GM19467 (cell line): ENCODE data around the gene HAUS8.

ENCODE experiments used
- ATAC-seq: cut with Tn5 transposase; IDR thresholded peaks from one replicate; pipeline ENCODE4 v1.9.1; 2021; ENCODE audit warnings: mild to moderate bottlenecking, moderate library complexity; ENCODE audit not compliant: unreplicated experiment

HAUS8 gene

DNA sequence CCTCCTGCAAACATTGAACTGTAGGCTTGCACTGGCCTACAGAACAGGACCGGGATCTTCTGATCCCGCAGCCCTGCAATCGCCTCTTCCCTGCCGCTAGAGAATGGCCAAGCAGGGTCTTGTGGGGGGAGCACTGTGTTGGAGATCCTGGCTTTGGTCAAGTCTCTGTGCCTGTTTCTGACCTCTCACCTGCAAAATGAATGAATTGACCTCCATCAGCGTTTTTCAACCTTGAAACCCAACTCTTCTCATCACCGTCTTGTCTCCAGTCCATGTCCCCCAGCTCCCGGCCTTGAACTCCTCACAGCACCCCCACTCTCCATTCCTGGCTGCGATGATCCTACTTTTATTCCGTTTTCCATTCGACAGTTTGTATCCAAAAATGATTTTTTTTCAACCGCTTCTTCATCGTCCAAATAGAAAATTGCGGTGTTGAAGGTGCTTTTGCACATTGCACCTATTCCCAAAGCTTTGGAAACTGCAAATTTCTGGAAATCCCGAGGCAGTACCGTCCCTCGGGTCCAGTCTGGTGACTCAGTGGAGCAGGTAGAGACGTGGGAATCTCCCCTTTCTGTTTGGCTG is 2.3 kb upstream of the HAUS8 start:
- ATAC-seq, result no peak

DNA sequence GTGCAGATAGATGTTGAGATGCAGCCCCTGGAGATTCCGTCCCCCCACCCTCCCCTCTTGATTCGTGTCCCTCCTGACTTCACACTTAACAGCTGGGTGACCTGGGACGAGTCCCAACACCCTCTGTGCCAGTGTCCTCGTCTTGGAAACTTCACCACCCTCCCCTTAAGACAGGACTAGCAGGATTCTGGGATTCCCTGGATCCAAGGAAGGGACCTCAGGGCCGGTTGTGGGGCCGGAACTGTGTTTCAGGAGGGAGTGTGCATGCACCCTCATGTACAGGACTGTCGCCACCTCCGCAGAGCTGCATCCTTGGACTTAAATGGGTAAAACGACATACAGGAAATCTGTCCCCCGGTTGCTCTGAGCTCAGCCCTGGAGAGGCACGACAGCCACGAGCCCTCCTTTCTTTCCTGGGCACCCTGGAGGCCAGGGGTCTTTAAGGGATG is 1.3 kb upstream of the HAUS8 start:
- no peak for ATAC-seq

DNA sequence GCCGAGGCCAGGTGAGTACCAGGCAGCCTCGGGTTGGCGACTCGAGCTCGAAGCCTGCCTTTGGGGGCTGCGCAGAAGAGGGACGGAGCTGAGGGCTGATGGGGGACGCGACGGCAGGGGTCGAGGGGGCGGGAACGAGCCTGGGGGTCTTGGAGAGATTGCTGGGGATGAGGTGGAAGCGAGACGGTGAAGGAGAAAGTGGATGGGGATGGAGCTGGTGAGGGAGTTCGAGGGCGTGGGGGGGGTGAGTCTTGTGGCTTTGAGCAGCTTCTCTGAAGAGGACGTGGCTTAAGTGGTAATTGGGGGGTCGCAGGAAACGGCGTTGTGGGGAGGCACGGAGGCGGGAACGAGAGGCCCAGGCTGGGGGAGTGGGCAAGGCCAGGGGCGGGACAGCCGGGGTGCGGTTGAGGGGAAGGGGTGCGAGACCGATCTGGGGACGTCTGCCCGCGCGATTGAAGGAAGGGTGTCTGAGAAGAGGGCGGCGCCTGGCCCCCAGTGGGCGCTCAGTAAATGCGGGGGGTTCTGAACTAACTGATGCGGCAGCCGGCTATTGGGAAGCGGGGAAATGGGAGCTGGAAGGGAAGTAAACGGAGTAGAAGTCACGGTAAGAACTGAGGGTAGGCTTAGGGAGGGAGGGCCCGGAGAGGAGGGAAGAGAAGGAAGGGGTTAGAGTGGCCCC is 751 bp upstream of the HAUS8 start:
- no peak for ATAC-seq

DNA sequence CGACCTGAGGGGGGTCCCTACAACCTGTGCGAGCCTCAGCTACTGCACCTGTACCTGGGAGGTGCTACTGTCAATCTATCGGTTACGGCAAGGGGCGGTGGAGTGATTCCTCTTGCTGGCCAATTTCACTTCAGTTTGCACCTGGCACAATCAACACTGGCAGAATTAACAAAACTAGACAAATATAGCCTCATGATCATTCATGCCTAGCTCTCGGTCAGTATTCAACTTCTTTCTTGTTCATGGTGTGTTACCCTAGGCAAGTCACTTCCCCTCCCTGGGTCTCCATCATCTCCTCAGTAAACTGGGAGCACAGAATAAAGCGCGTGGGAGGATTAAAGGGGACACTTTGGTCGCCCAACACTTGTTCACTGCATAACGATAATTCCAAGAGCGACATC is 618 bp downstream of the HAUS8 start:
- ATAC-seq, result no peak

DNA sequence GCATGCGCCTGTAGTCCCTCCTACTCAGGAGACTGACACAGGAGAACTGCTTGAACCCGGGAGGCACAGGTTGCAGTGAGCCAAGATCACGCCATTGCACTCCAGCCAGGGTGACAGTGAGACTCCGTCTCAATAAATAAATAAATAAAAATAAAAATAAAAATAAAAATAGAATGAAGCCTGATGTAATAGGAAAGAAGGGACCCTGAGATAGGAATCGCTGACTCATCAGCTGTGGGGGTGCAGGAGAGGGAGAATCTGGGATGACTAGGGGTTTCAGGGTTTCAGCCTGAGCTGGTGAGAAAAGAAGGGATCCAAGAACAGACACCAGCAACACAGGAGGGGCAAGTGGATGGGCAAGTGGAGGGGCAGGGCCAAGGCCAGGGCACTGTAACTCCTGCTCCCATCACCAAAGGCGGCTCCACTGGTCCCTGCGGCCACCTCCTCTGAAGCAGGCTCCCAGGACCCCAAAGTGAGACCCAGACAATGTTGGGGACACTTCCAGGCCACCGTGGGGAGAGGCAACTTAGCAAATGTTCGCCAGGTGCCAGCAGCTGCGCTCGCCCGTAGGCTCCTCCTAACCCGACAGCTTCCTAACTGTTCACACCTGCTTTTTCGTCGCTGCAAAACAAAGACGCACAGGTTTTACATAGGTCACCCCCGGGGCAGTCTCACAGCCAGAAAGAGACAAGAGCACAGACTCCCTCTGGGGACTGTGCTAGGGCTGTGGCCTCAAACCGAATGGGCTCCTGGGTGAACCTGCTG is 1.2 kb downstream of the HAUS8 start:
- no peak for ATAC-seq

DNA sequence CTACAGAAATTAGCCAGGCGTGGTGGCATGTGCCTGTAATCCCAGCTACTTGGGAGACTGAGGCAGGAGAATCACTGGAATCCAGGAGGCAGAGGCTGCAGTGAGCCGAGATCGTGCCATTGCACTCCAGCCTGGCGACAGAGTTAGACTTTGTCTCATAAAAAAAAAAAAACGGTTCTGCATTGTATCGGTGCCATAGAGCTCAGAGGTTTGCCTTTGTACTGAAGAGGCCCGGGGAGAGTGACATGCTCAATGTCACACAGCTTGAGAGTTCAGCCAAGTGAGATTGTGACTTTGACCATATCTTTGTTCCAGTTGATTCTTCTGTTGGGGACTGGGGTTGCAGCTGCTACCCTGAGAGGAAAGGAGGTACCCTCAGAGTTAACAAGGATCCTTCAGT is 4.3 kb downstream of the HAUS8 start:
- no peak for ATAC-seq

DNA sequence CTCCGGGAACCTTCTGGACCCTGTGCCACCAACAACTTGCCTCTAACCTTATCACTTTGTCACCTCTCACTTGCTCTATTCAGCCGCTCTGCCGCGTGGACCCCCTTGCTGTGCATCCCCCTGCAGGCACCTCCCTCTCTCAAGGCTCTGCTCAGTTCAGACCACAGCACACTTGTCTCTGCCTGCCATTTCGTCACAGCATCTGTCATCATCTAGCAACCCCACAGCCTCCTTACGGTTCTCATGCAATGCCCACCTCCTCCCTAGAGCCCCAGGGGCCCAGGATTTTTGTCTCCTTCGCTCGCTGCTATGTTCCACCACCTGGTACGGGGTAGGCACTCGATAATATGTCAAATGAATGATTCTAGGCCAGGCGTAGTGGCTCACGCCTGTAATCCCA is 4.8 kb downstream of the HAUS8 start:
- ATAC-seq, result no peak

DNA sequence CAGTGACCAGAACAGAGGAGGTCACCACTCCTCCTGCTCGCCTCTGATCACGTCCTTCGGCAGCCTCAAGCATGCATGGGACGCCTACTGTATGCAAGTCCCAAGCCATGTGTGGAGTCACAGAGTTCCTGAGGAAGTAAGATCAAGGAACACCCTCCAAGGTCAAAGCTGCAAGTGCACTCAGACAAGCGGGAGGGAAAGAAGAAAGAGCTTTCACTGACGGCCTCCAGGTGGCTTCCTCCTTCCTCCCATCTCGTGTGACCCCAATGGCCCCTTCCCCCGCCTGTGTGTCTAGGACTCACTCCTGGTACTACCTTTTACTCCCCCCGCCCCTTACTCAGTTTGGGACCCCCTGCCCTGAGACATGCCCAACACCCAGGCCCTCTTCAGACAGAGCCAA is 6.1 kb downstream of the HAUS8 start:
- no peak for ATAC-seq

DNA sequence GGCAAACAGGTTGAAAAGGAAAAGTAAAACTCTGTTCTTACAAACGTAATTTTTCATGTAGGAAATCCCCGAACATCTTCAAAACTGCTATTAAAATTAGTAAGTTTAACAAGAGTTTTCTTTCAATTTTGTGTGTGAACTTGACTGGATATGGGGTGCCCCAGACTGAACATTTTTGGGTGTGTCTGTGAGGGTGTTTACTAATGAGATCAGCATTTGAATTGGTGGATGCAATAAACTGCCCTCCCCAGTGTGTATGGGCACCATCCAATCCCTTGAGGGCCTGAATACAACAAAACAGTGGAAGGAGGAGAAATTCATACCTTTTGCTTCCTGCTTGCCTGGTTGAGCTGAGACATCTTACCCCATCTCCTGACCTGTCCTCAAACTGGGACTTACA is 11.8 kb downstream of the HAUS8 start:
- no peak for ATAC-seq

DNA sequence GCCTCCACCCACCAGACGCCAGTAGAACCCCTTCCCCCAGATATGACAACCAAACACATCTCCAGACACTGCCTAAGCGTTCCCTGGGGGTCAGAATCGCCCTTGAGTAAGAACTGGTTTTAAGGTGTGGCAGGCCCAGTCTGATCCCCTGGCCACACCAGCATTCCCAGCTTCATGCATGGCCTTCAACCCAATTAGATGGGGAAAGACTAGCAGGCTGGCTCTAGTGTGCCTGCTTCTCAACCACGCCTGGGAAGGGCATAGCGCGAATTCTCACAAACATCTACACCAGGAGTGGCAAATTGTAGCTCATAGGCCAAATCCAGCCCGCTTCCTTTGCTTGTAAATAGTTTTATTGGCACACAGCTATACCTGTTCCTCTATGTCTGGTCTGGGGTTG is 13.6 kb downstream of the HAUS8 start:
- no peak for ATAC-seq

DNA sequence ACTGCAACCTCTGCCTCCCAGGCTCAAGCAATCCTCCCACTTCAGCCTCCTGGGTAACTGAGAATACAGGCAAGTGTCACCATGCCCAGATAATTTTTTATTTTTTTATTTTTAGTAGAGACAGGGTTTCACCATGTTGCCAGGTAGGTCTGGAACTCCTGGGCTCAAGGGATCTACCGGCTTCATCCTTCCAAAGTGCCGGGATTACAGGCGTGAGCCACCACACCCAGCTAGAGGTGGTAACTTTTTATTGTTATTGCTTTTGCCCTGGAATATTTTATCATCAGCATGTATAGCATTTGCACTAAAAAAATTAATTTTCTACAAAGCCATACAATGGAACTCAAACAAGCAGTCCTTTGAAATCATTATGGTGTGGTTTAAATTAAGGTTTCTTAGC is 14.0 kb downstream of the HAUS8 start:
- no peak for ATAC-seq

DNA sequence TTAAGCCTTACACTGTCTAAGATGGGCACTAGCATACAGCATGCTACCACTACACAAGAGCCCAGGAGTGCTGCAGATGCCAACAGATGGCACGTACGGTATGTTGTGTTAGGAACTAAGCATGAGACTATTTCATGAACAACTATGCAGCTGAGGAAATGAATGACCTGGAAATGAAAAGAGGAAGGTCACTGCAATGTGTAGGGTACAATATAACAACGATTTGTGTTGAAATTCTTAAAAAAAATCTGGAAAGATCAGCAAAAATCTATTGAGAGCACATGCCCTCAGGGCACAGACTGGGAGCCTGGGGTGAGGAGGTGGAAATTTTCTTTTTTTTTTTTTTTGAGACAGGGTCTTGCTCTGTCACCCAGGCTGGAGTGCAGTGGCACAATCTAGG is 14.4 kb downstream of the HAUS8 start:
- ATAC-seq, result no peak

DNA sequence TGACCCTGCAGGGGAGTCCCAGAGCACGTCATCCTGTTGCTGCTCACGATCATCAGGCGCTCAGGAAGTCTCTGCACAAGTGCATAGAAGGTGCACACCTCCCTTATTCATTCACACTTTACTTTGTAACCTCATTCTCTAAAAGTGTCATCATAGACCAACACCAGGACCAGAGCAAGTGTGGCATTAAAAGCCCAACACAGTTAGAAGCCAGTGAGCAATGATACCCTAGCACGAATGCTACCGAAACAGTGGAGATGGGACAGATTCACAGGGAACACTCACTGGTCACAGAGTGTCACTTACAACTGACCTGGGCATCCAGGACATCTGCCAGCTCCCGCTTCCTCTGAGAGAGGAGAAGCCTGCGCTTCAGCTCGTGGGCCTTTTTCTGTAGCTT is 17.0 kb downstream of the HAUS8 start:
- no peak for ATAC-seq

DNA sequence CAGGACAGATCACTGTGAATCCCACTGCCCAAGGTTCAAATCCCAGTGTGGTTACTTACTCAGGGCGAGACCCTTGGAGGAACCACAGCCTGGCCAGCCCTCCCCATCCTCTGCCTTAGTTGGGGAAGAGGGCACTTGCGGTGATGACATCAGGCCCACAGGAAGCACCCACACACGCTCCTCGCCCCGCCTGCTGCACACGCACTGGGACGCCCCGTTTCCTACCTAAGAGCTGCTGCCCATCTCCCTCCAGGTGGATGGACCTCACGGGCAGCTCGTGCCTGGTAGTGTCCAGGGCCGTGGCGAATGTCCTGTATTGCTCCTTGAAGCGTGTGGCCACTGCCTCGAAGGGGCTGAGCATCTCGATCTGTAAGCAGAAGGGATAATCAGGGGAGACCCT is 19.6 kb downstream of the HAUS8 start:
- ATAC-seq, result no peak

DNA sequence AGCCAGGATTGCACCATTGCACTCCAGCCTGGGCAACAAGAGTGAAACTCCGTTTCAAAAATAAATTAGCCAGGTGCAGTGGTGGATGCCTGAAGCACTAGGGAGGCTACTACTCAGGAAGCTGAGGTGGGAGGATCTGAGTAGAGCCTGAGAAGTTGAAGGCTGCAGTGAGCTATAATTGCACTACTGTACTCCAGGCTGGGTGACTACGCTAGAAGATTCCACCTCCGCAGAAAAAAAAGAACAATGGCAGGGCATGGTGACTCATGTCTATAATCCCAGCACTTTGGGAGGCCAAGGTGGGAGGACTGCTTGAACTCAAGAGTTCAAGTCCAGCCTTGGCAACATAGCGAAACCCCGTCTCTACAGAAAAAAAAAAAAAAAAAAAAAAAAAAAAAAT is 20.5 kb downstream of the HAUS8 start:
- no peak for ATAC-seq

DNA sequence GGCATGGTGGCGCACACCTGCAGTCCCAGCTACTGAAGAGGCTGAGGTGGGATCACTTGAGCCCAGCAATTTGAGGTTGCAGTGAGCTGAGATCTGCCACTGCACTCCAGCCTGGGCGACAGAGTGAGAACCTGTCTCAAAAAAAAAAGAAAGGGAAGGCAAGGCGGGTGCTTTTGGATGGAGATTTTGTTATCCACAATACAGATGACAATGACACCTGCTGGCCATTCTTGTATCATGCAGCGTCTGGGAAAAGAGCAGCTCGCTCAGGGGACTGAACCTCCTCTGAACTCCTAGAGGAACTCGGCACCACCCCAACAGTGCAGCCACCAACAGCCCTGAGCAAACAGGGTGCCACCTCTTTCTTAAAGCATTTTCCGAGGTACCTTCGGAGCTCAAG is 22.8 kb downstream of the HAUS8 start:
- no peak for ATAC-seq

DNA sequence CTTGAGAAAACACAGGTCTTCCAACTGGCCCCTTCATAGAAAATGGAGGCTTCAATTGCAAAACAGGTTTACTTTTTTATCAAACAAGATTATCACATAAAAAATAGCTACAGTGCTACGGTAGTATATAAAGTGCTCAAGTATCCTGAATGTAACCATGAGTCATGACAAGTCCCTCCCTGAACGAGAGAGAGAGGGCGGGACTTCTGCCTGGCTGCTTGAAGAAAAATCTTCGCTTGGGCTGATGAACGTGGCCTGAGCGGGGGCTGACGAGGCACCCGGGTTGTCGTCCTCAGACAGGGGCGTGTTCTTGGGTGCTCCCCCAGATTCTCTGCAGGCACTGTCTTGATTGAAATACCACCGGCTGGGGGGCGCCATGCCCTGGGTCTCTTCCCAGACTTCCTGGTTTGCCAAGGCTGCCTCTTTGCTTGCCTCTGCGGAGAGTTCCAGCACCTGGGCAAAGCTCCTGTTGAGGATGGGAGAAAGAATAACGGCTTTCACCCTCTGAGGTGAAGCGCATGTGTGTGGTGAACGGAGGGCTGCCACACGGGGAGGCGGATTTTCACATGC is 25.5 kb downstream of the HAUS8 start:
- no peak for ATAC-seq

DNA sequence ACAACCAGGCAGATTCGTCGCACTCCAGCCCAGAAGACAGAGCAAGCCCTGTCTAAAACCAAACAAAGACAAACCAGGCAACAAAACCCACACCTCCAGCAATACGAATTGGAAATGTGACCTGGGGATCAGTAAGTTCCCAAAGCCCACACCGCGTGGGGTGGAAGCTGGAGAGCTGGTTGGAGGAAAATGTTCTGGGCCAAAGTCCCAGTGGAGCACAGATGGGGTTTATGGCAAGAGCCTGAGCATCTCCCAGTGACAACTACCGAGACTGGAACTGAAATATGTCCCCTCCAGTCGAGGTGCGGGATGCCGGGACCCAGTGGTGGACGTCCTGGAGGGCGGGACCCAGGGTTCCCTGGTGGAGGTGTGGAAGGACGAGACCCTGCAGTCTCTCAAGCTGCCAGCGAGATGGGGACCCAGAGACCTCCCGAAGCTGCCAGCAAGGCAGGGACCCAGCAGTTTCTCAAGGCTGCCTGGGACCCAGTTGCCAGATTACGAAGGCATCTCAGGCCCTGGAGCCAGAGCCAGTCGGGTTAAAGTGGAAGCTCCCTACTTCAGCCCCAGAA is 26.3 kb downstream of the HAUS8 start:
- no peak for ATAC-seq

DNA sequence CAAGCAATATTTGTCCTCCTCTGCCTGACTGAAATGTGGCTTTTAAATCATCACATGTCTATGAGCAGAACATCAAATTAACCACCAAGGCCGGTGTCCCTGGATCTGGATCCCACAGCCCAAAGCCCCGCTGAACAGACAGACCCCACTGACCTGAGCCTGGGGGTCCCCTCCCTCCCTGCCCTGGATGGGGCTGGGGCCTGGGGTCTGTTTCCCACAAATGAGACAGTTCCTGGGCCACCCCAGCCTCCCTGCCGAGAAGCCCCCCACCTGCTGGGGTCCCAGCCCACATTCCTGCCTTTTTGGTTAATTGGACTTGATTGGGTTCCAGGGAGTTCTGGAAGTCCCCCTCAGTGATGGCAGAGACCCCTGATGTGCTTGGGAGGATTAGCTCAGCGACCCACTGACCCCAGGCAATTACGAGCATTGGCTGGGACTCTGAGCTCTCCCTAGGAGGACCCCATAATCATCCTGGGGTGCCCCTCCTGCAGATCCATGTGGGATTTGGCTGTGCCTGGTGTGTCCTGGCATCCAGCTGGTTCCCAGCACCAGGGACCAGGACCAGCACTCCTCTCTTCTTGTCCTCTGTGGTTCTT is 29.2 kb downstream of the HAUS8 start:
- ATAC-seq, result no peak

DNA sequence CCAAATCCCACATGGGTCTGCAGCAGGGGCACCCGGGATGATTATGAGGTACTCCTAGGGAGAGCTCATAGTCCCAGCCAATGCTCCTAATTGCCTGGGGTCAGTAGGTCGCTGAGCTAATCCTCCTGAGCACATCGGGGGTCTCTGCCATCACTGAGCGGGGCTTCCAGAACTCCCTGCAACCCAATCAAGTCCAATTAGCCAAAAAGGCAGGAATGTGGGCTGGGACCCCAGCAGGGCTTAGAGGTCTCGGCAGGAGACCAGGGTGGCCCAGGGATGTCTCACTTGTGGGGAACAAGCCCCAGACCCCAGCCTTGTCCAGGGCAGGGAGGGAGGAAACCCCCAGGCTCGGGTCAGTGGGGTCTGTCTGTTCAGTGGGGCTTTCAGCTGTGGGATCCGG is 31.5 kb downstream of the HAUS8 start:
- ATAC-seq, result no peak

DNA sequence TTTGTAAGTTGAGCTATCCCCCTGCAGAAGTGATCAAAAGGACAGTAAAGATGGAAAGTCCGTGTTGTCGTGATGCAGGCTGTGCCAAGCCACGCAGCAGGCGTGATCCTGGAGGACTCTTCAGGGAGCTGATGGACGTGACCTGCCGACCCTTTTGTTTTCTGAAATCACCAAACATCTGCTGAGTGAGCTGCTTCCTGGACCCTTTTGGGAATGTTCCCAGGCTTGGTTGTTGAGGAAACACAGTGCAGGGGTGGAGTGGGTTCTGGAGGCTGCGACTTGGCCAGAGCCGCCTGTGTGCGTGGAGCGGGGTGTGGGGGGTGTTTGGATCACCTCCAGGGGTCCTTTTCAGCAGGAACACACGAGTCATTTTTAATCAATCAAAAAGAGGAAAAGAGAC is 33.3 kb downstream of the HAUS8 start:
- ATAC-seq, result no peak
